Mononuclear cell (primary cell): ENCODE measurements around the gene NDOR1. TPM values are rescaled to one million over a fixed set of nuclear protein-coding genes. Genes with fewer than 3 reads are reported as not detected.
A peak's percentile ranks its signal among the peaks of the same experiment; 100 is the strongest.

Experiments
- H3K27me3 ChIP-seq: 2 replicates; pipeline ENCODE4 v1.6.0; 2011; ENCODE audit warnings: low read length, control low read depth; ENCODE audit not compliant: insufficient read depth
- H3K4me1 ChIP-seq: 2 replicates; pipeline ENCODE4 v1.5.1; 2011; ENCODE audit warnings: mild to moderate bottlenecking, low read length, control low read depth; ENCODE audit not compliant: insufficient read depth
- H3K4me3 ChIP-seq: 2 replicates; pipeline ENCODE4 v1.5.1; 2011; ENCODE audit warnings: mild to moderate bottlenecking, low read length, moderate library complexity
- H3K9me3 ChIP-seq: 2 replicates; pipeline ENCODE4 v1.5.1; 2011; ENCODE audit warnings: low read depth, mild to moderate bottlenecking, control low read depth, low read length
- total RNA-seq: library from RNA; depleted of rRNA; stranded (reverse); fragments of >200 nt; gene quantifications from one replicate; pipeline ENCODE4 v1.2.3, GENCODE V29; 2012

NDOR1 gene
- total RNA-seq, 1 donor = 9.2 TPM

GRCh38 chr9:137198051-137198901 lies 7.2 kb upstream of the NDOR1 start:
- no peaks in the 10 kb centered on the region for H3K9me3 ChIP-seq
- no peaks in the 10 kb centered on the region for H3K27me3 ChIP-seq
- H3K4me3 ChIP-seq = no peak overlapping the region
- H3K4me1 ChIP-seq = peaks cover 28% of the 10 kb centered on the region

- H3K4me1 ChIP-seq = peaks cover 30% of the 10 kb centered on the region
- H3K9me3 ChIP-seq = no peaks in the 10 kb centered on the region
- H3K4me3 ChIP-seq = no peak overlapping the region
- no peaks in the 10 kb centered on the region for H3K27me3 ChIP-seq
Observed at GRCh38 chr9:137198902-137199283, 6.6 kb upstream of the NDOR1 start.

- Histone ChIP-seq H3K27me3 (no peaks in the 10 kb centered on the region), H3K4me1 (peaks cover 36% of the 10 kb centered on the region), H3K9me3 (no peaks in the 10 kb centered on the region), H3K4me3 (no peak overlapping the region)
Observed at GRCh38 chr9:137199411-137200121, 5.9 kb upstream of the NDOR1 start.

GRCh38 chr9:137200311-137201204 lies 4.9 kb upstream of the NDOR1 start, which contains the start of gene TPRN:
TPRN (minus strand) TSS chr9:137200741; CDS start chr9:137200711, 30 bp downstream.
- Histone ChIP-seq H3K27me3 (no peaks in the 10 kb centered on the region), H3K4me3 (peak within 1 kb of the TSS; percentile 57), H3K9me3 (no peaks in the 10 kb centered on the region), H3K4me1 (peaks cover 43% of the 10 kb centered on the region)

GRCh38 chr9:137201205-137201868 lies 4.2 kb upstream of the NDOR1 start:
- Histone ChIP-seq H3K4me3 (peak overlapping the region; percentile 57), H3K27me3 (no peaks in the 10 kb centered on the region), H3K9me3 (no peaks in the 10 kb centered on the region), H3K4me1 (peaks cover 50% of the 10 kb centered on the region)

GRCh38 chr9:137202966-137203365 lies 2.5 kb upstream of the NDOR1 start:
- H3K4me1 ChIP-seq = peaks cover 57% of the 10 kb centered on the region
- H3K9me3 ChIP-seq = no peaks in the 10 kb centered on the region
- no peak overlapping the region for H3K4me3 ChIP-seq
- H3K27me3 ChIP-seq = no peaks in the 10 kb centered on the region

- Histone ChIP-seq H3K4me1 (peaks cover 44% of the 10 kb centered on the region), H3K9me3 (no peaks in the 10 kb centered on the region), H3K27me3 (no peaks in the 10 kb centered on the region), H3K4me3 (peak overlapping the region; percentile 94)
Observed at GRCh38 chr9:137204731-137205125, 772 bp upstream of the NDOR1 start.

- Histone ChIP-seq H3K4me1 (peaks cover 38% of the 10 kb centered on the region), H3K9me3 (no peaks in the 10 kb centered on the region), H3K27me3 (no peaks in the 10 kb centered on the region), H3K4me3 (no peak overlapping the region)
Observed at GRCh38 chr9:137206602-137207001, 1.1 kb downstream of the NDOR1 start.

GRCh38 chr9:137211532-137211931 lies 6.0 kb downstream of the NDOR1 start:
- Histone ChIP-seq H3K27me3 (no peaks in the 10 kb centered on the region), H3K4me3 (no peak overlapping the region), H3K9me3 (no peaks in the 10 kb centered on the region), H3K4me1 (peaks cover 5% of the 10 kb centered on the region)

GRCh38 chr9:137212520-137212919 lies 7.0 kb downstream of the NDOR1 start:
- H3K4me3 ChIP-seq = no peak overlapping the region

GRCh38 chr9:137213160-137214060 lies 7.9 kb downstream of the NDOR1 start:
- Histone ChIP-seq H3K27me3 (no peaks in the 10 kb centered on the region), H3K4me1 (no peaks in the 10 kb centered on the region), H3K4me3 (no peak overlapping the region), H3K9me3 (no peaks in the 10 kb centered on the region)

More at GRCh38 chr9:137212520-137212919, 7.0 kb downstream of the NDOR1 start:
- Histone ChIP-seq H3K27me3 (no peaks in the 10 kb centered on the region), H3K9me3 (no peaks in the 10 kb centered on the region), H3K4me1 (no peaks in the 10 kb centered on the region)

- Histone ChIP-seq H3K4me1 (no peaks in the 10 kb centered on the region), H3K9me3 (no peaks in the 10 kb centered on the region), H3K27me3 (no peaks in the 10 kb centered on the region), H3K4me3 (no peak overlapping the region)
Observed at GRCh38 chr9:137214620-137215019, 9.1 kb downstream of the NDOR1 start.

- no peaks in the 10 kb centered on the region for H3K4me1 ChIP-seq
- H3K27me3 ChIP-seq = no peaks in the 10 kb centered on the region
- H3K4me3 ChIP-seq = no peak overlapping the region
- H3K9me3 ChIP-seq = no peaks in the 10 kb centered on the region
Observed at GRCh38 chr9:137215196-137215986, 9.9 kb downstream of the NDOR1 start.
